K562 (cell line): Measurements from ENCODE around the gene DNASE2. TPM values are rescaled to one million over a fixed set of nuclear protein-coding genes. Genes with fewer than 3 reads are reported as not detected.

Source experiments
- BRF1 ChIP-seq: IDR thresholded peaks from 3 replicates; pipeline ENCODE4 v1.6.1; 2011; ENCODE audit warnings: borderline replicate concordance, mild to moderate bottlenecking; ENCODE audit not compliant: insufficient read length; ENCODE audit errors: extremely low read depth
- CC2D1A ChIP-seq: fragments of 450-650 bp; IDR thresholded peaks from 2 replicates; pipeline ENCODE4 v1.6.1; 2017; ENCODE audit warnings: mild to moderate bottlenecking
- ESRRB ChIP-seq: fragments of 250-450 bp; sonication (Bioruptor Pico); IDR thresholded peaks from 2 replicates; pipeline ENCODE4 v1.5.0; 2020; ENCODE audit warnings: mild to moderate bottlenecking, moderate library complexity, borderline replicate concordance
- GTF2E2 ChIP-seq: fragments of 200-800 bp; sonication (Bioruptor generic); IDR thresholded peaks from 2 replicates; pipeline ENCODE4 v1.6.1; 2016; ENCODE audit warnings: missing genetic modification characterization, missing compliant biosample characterization
- KLF13 ChIP-seq: fragments of 450-650 bp; IDR thresholded peaks from 2 replicates; pipeline ENCODE4 v1.6.1; 2016; ENCODE audit warnings: missing genetic modification characterization, low read depth, mild to moderate bottlenecking, missing compliant biosample characterization, moderate library complexity, borderline replicate concordance
- NFE2L1 ChIP-seq: fragments of 450-650 bp; IDR thresholded peaks from 2 replicates; pipeline ENCODE4 v1.6.1; 2016; ENCODE audit warnings: missing genetic modification characterization, low read depth, mild to moderate bottlenecking, missing compliant biosample characterization, moderate library complexity, borderline replicate concordance
- PRMT5 ChIP-seq: sonication (generic); formaldehyde crosslinking; IDR thresholded peaks from 2 replicates; pipeline ENCODE4 v1.5.0; 2020; ENCODE audit warnings: missing genetic modification reagents
- PRPF4 ChIP-seq: fragments of 200-400 bp; formaldehyde crosslinking; IDR thresholded peaks from one replicate; pipeline ENCODE4 v1.6.1; 2017; ENCODE audit warnings: low read length, low read depth, mild to moderate bottlenecking; ENCODE audit not compliant: insufficient read depth, poor library complexity, severe bottlenecking
- PYGO2 ChIP-seq: fragments of 450-650 bp; IDR thresholded peaks from 2 replicates; pipeline ENCODE4 v1.6.1; 2016; ENCODE audit warnings: mild to moderate bottlenecking, missing genetic modification characterization, moderate library complexity, missing compliant biosample characterization
- SOX6 ChIP-seq: fragments of 450-650 bp; IDR thresholded peaks from 2 replicates; pipeline ENCODE4 v1.6.1; 2014; ENCODE audit warnings: mild to moderate bottlenecking
- TAL1 ChIP-seq: fragments of 450-650 bp; IDR thresholded peaks from 2 replicates; pipeline ENCODE4 v1.6.1; 2016; ENCODE audit warnings: mild to moderate bottlenecking
- TEAD4 ChIP-seq, 2 experiments: sonication (generic) in 1 of 2; formaldehyde crosslinking in 1 of 2; IDR thresholded peaks; 2 replicates each; pipeline versions ENCODE4 v1.6.1 to v1.8.0; 2012 to 2022; ENCODE audit warnings: borderline replicate concordance in 1 of 2, inconsistent platforms in 1 of 2, low read length in 1 of 2, mild to moderate bottlenecking in 1 of 2, missing genetic modification reagents in 1 of 2
- U2AF2 ChIP-seq: fragments of 200-400 bp; formaldehyde crosslinking; optimal IDR thresholded peaks from 2 replicates; pipeline ENCODE3; 2017; ENCODE audit warnings: low read depth, mild to moderate bottlenecking, low read length
- XRCC5 ChIP-seq: fragments of 200-400 bp; formaldehyde crosslinking; IDR thresholded peaks from 2 replicates; pipeline ENCODE4 v1.6.1; 2017; ENCODE audit warnings: low read depth, mild to moderate bottlenecking, low read length
- ZBTB8A ChIP-seq: fragments of 450-650 bp; IDR thresholded peaks from 2 replicates; pipeline ENCODE4 v1.6.1; 2018; ENCODE audit warnings: mild to moderate bottlenecking, moderate library complexity; ENCODE audit not compliant: partially characterized antibody
- ZKSCAN1 ChIP-seq: fragments of 150-350 bp; IDR thresholded peaks from 2 replicates; pipeline ENCODE4 v1.6.1; 2016; ENCODE audit warnings: low read depth, low read length
- ZNF445 ChIP-seq: fragments of 250-450 bp; sonication (Bioruptor Pico); IDR thresholded peaks from 2 replicates; pipeline ENCODE4 v1.4.0; 2020; ENCODE audit warnings: low read depth, mild to moderate bottlenecking, moderate library complexity
- ZNF75A ChIP-seq: fragments of 450-650 bp; formaldehyde crosslinking; IDR thresholded peaks from 2 replicates; pipeline ENCODE4 v1.4.0; 2020; ENCODE audit warnings: mild to moderate bottlenecking
- ZNF766 ChIP-seq: fragments of 200-800 bp; sonication (Bioruptor generic); conservative IDR thresholded peaks from 2 replicates; pipeline ENCODE4 v1.6.1; 2016; ENCODE audit warnings: missing genetic modification characterization, missing compliant biosample characterization
- polyA plus RNA-seq, 8 experiments: library from polyadenylated mRNA; depleted of rRNA in 4 of 8; stranded (reverse) in 5 of 8; unstranded in 3 of 8; fragments of >200 nt; fragmentation: Nextera tagmentation in 2 of 8; fragmentation: Illumina TruSeq in 1 of 8; extraction: Ambion mirVana in 2 of 8; extraction: Trizol in 1 of 8; gene quantifications; 2 replicates each; pipeline versions ENCODE4 v1.2.1 to v1.2.3, GENCODE V29; 2011 to 2014; ENCODE audit warnings: inconsistent platforms in 1 of 8, missing spikeins in 1 of 8
- total RNA-seq, 7 experiments: library from RNA; depleted of rRNA in 6 of 7; stranded (reverse); fragments of >200 nt in 6 of 7; fragmentation: Illumina TruSeq in 2 of 7; extraction: Trizol in 2 of 7; gene quantifications; 2 replicates each; pipeline versions ENCODE4 v1.2.1 to v1.2.3, GENCODE V29; 2011 to 2021; ENCODE audit warnings: low replicate concordance in 1 of 7
- TF ChIP-seq, protein P1 (sequence below): sonication (generic); formaldehyde crosslinking; IDR thresholded peaks from 2 replicates; pipeline ENCODE4 v1.8.0; 2023; ENCODE audit warnings: missing genetic modification reagents, mild to moderate bottlenecking, borderline replicate concordance
- TF ChIP-seq, protein P2 (sequence below): fragments of 250-450 bp; sonication (Bioruptor Pico); IDR thresholded peaks from 2 replicates; pipeline ENCODE4 v1.8.0; 2022; ENCODE audit warnings: moderate library complexity, mild to moderate bottlenecking, inconsistent platforms
- TF ChIP-seq, protein P3 (sequence below): fragments of 450-650 bp; conservative IDR thresholded peaks from 2 replicates; pipeline ENCODE4 v1.6.1; 2016; ENCODE audit warnings: missing genetic modification characterization, low read depth, mild to moderate bottlenecking, missing compliant biosample characterization, moderate library complexity

Gene DNASE2
- total and polyA plus RNA-seq, 9 of the 15 experiments (the other 6 are each of a cell fraction or from before 2014, with no cell fraction given): 4.4 to 27.0 (median 20.2) TPM

DNA sequence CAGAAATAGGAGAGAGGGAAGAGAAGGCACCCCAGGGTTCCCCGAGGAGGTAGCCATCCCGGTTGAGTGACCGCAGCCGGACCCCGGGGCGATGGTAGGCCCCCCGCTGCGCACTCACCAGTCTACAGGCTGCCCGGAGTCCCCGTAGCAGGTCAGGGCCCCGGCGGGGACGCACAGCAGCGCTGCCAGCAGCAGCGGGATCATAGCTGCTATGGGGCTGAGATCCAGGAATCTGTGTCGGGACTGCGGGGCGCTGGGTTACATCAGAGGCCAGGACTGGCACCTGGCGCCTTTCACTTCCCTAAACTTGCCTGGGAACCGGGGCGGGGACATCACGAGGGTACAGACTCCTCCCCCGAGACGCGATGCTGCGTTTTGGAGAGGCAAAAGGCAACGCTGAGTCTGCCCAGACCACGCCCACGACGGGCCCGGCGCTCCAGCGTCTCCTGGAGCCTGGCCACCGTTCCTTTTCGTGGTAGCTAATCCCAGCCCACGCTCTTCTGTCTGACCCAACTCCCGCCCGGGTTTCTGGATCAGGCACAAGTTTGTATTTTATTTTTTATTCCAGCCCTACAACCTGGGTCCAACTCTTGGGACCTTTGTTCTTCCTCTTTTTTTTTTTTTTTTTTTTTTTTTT is at the start of gene DNASE2 (continued):
- TF ChIP-seq ZNF445 (CRISPR knock-in tag) (no peak), BRF1 (no peak), TEAD4 (IDR thresholded peaks at IDR 0.05; ENCODE audit: low read length) (no peak), TEAD4 (CRISPR knock-in tag; IDR thresholded peaks at IDR 0.05; ENCODE audit: borderline replicate concordance) (no peak), KLF13 (tag) (no peak), ESRRB (CRISPR knock-in tag) (no peak), PRMT5 (CRISPR knock-in tag) (no peak), SOX6 (no peak), NFE2L1 (no peak), XRCC5 (0 out of 2 replicates have a peak, but pooled peaks have one; percentile 20), ZNF75A (no peak), ZKSCAN1 (peak; percentile 38; the same call in 1 of the 2 replicates), TAL1 (no peak), PYGO2 (tag) (no peak), CC2D1A (no peak), ZBTB8A (no peak), U2AF2 (no peak), ZNF766 (CRISPR knock-in tag) (no peak; the same call in 1 of the 2 replicates), GTF2E2 (tag) (0 out of 2 replicates have a peak, but pooled peaks have one; percentile 42), PRPF4 (no peak)
- TF ChIP-seq, protein P1, sequence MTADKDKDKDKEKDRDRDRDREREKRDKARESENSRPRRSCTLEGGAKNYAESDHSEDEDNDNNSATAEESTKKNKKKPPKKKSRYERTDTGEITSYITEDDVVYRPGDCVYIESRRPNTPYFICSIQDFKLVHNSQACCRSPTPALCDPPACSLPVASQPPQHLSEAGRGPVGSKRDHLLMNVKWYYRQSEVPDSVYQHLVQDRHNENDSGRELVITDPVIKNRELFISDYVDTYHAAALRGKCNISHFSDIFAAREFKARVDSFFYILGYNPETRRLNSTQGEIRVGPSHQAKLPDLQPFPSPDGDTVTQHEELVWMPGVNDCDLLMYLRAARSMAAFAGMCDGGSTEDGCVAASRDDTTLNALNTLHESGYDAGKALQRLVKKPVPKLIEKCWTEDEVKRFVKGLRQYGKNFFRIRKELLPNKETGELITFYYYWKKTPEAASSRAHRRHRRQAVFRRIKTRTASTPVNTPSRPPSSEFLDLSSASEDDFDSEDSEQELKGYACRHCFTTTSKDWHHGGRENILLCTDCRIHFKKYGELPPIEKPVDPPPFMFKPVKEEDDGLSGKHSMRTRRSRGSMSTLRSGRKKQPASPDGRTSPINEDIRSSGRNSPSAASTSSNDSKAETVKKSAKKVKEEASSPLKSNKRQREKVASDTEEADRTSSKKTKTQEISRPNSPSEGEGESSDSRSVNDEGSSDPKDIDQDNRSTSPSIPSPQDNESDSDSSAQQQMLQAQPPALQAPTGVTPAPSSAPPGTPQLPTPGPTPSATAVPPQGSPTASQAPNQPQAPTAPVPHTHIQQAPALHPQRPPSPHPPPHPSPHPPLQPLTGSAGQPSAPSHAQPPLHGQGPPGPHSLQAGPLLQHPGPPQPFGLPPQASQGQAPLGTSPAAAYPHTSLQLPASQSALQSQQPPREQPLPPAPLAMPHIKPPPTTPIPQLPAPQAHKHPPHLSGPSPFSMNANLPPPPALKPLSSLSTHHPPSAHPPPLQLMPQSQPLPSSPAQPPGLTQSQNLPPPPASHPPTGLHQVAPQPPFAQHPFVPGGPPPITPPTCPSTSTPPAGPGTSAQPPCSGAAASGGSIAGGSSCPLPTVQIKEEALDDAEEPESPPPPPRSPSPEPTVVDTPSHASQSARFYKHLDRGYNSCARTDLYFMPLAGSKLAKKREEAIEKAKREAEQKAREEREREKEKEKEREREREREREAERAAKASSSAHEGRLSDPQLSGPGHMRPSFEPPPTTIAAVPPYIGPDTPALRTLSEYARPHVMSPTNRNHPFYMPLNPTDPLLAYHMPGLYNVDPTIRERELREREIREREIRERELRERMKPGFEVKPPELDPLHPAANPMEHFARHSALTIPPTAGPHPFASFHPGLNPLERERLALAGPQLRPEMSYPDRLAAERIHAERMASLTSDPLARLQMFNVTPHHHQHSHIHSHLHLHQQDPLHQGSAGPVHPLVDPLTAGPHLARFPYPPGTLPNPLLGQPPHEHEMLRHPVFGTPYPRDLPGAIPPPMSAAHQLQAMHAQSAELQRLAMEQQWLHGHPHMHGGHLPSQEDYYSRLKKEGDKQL (CRISPR knock-in tag): no peak
- TF ChIP-seq, protein P2, sequence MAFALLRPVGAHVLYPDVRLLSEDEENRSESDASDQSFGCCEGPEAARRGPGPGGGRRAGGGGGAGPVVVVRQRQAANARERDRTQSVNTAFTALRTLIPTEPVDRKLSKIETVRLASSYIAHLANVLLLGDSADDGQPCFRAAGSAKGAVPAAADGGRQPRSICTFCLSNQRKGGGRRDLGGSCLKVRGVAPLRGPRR: no peak
- TF ChIP-seq, protein P3, sequence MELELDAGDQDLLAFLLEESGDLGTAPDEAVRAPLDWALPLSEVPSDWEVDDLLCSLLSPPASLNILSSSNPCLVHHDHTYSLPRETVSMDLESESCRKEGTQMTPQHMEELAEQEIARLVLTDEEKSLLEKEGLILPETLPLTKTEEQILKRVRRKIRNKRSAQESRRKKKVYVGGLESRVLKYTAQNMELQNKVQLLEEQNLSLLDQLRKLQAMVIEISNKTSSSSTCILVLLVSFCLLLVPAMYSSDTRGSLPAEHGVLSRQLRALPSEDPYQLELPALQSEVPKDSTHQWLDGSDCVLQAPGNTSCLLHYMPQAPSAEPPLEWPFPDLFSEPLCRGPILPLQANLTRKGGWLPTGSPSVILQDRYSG (tag): no peak
